GM18519 (cell line): ENCODE measurements around the gene ADAMTS17.
"Not testable (repeated sequence)": the region's sequence is repeated elsewhere in the genome, so short reads cannot be mapped to it uniquely, and the experiment has no call there.

Source experiments
- ATAC-seq: cut with Tn5 transposase; IDR thresholded peaks from one replicate; pipeline ENCODE4 v1.9.1; 2021; ENCODE audit warnings: mild to moderate bottlenecking, moderate library complexity; ENCODE audit not compliant: unreplicated experiment, low FRiP score

ADAMTS17 gene

GRCh38 chr15:100066521-100067280, 275.1 kb downstream of the ADAMTS17 start:
- not testable (repeated sequence) for ATAC-seq

- ATAC-seq, result no peak
These were observed 279.8 kb downstream of the ADAMTS17 start for GRCh38 chr15:100061944-100062343.

- no peak for ATAC-seq
These were observed 281.4 kb downstream of the ADAMTS17 start for GRCh38 chr15:100060276-100060926.

GRCh38 chr15:100059521-100059920, 282.3 kb downstream of the ADAMTS17 start:
- no peak for ATAC-seq

GRCh38 chr15:100059094-100059493, 282.7 kb downstream of the ADAMTS17 start:
- no peak for ATAC-seq

DNA sequence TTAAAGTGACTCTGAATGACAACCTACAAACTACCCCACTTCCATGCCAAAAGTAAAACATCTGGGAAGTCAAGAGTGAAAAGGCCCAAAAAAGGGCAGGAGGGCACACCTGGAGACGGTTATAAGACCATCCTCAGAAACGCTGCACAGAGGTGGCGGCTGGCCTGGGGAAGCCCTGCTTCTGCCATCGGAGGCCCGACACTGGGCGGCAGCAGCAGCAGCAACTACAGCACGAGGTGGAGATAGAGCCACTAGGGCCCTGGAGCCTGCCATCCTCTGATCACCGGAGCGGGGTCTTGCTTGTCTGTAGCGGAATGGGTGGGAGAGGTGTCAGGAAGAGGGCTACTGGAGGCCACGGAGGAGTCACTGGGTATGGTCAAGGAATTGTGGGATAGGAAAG, 283.3 kb downstream of the ADAMTS17 start:
- ATAC-seq, result no peak

DNA sequence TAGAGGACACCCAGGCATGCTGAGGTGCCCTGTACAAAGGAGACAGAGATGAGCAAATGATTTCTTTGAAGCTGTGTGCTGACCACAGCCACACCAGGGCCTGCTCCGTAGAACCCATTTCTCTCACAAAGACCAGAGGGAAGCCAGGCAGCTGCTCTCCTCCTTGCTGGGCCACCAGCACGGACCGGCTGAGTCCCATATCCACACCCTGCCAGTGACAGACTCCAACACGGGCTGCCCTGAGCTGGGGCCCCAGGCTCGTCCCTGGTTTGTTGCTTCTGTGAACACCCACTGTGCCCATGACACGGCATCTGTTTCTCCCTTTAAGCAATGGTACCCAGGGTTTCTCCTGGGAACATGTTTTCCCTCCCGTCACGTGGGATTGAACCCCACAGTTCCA, 284.5 kb downstream of the ADAMTS17 start:
- no peak for ATAC-seq

- no peak for ATAC-seq
These were observed 285.2 kb downstream of the ADAMTS17 start for GRCh38 chr15:100056411-100057072.

- ATAC-seq, result peak; percentile 68
These were observed 286.0 kb downstream of the ADAMTS17 start for GRCh38 chr15:100055821-100056220.

GRCh38 chr15:100054539-100054938, 287.2 kb downstream of the ADAMTS17 start:
- ATAC-seq, result no peak

GRCh38 chr15:100053474-100054121, 288.2 kb downstream of the ADAMTS17 start:
- ATAC-seq, result no peak

DNA sequence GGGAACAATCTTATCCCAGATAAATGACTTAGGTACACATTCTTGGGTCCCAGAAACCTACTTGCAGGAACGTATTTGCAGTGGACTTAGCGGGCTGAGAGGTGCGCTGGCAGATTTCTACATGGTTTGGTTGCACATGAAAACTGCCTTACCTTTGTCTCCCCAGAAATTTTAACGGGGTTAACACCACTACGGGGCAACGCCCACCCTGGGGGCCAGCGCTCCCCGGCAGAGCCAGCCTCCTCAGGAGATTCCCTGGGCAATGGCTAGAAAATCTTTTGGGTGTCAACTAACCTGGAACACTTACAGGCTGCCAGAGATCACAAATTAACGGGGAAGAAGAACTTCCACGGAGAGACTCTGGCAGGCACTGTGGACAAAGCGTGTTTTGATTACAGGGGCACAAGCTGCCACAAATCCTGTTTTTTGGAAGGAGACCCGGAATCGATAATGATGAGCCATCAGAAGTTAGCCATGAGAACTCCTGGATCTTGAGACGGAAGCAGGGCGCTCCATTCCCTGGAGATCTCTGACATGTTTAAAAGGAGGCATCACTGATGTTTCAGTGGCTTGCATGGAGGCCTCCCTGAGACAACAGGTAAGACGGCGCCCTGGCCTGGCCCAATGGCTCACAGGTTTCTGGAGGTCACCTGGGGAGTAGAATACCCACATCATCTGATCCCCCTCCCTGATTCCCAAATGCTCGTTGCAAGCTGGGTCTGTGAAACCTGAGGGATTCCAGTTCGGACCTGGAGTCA, 288.9 kb downstream of the ADAMTS17 start:
- no peak for ATAC-seq

- ATAC-seq, result no peak
These were observed 290.6 kb downstream of the ADAMTS17 start for GRCh38 chr15:100050877-100051786.

DNA sequence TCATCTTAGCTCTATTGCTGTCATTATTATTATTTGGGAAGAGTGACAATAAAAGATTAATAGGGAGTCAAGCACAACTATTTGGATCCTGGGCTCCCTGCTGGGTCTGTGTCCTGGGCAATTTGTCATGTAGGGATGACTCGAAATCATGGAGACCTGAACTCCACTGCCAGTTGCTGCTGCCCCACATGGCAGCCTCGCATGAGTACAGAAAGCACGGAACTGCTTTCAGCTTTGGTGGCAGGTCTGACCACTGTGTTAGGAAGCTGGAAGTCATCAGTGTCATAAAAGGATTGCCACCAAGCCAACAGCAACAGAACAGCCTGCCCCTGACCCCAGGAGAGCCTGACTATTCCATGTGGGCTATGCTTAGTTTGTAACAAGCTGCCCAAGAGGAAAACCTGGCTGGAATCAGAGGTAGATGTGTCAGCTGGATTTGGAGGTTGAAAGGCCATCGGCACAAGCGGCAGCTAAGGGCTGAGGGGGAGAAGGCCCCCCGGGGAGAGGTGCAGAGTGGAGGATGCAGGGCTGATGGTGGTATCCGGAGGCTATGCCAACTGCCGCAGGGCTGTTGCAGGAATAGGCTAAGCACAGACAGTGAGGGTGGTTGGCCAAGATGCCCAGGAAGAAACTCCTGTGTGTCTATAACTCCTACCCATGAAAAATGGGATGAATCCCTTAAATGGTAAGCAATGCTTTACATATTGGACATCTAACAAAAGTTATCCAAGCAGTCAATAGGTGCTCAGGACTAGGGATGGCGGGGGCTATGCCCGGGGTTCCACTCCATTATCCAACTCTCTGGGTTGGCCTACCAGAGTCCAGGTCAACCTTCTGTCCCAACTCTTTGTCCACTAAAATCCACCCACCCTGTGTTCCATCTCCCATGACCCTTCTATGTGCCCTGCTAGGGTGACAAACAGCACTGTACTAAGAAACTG, 291.6 kb downstream of the ADAMTS17 start:
- no peak for ATAC-seq

DNA sequence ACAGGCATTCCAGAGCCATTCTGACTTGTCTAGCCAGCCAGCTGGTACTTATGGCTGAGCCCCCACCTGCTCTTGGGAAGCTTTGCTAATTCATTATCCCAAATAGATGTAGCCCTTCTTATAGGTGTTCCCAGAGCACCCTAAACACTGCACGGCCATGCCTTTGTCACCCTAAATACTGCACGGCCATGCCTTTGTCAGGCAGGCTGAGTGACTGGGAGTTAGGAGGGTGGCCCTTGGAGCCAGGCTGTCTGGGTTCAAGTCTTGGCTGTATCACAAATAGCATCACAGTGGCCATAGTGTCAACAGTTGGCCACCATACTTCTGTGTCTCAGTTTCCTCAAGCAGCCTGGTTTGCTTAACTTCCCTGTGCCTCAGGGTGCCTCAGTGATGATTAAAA, 292.3 kb downstream of the ADAMTS17 start:
- no peak for ATAC-seq

DNA sequence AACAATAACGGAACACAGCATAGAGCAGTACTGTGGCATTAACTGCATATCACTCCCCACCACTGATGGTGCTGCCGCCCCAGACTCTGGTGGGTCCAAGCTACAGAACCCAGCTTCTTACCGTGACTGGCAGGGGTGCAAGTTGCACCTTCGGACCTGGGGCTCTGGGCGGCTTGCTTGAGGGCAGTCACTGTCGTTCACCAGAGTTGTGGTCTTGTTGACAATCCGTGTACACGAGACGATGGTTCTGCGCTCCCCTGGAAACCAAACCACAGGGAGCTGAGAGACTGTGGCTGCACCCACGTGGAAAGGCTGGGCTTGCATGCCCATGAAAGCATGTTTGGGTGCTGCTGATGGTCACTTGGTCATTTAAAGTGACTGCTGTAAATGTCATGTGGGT, 293.0 kb downstream of the ADAMTS17 start:
- ATAC-seq, result no peak

GRCh38 chr15:100043692-100044091, 298.1 kb downstream of the ADAMTS17 start:
- no peak for ATAC-seq

- ATAC-seq, result no peak
These were observed 298.6 kb downstream of the ADAMTS17 start for GRCh38 chr15:100043068-100043641.
